ENCODE data around the gene ROR2. TPM values are rescaled to one million over a fixed set of nuclear protein-coding genes. Genes with fewer than 3 reads are reported as not detected.

ROR2 gene
- total and polyA plus RNA-seq, 2 donors, result 4.5 to 7.1 TPM

DNA sequence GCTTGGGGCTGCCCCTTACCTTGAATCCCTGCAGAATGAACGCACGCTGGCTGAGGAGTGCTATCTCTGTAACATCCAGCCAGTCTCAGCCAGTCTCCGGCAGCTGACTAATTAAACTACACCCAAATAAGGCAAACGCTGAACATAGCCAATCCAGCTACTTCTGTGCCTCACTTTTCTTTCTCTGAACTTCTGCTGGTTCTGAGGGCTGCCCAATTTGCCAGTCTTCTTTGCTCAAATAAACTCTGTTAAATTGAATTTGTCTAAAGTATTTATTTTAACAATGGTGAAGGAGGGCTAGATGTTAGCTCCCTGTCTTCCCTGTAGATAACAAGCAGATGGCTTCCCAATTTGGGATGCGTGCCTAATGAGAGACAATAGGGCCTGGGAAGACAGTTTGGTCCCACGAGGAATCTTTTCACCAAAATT, 372.4 kb downstream of the ROR2 start:
- Histone ChIP-seq H3K36me3 (ENCODE audit: control insufficient read depth in 2 of 2, insufficient read depth in 2 of 2, low read length in 1 of 2) (no peaks in the 10 kb centered on the region), H3K27ac (ENCODE audit: low read depth in 1 of 2, low read length in 1 of 2) (no peak overlapping the region), H3K9me3 (ENCODE audit: control insufficient read depth in 2 of 2, insufficient read depth in 1 of 2, low read length in 1 of 2) (no peaks in the 10 kb centered on the region), H3K27me3 (ENCODE audit: control insufficient read depth in 2 of 2, insufficient read depth in 1 of 2, low read length in 1 of 2) (peaks cover 0 to 4% of the 10 kb centered on the region in 2 donors), H3K4me1 (ENCODE audit: control insufficient read depth in 2 of 2, insufficient read depth in 2 of 2, low read length in 2 of 2) (no peaks in the 10 kb centered on the region), H3K4me3 (ENCODE audit: low read length in 2 of 2) (no peak overlapping the region)
- no peak for DNase-seq (ENCODE audit: low read depth in 6 of 9, low spot score in 9 of 9)
- 86% methylated on average over 6 of the region's 6 CpGs for WGBS

DNA sequence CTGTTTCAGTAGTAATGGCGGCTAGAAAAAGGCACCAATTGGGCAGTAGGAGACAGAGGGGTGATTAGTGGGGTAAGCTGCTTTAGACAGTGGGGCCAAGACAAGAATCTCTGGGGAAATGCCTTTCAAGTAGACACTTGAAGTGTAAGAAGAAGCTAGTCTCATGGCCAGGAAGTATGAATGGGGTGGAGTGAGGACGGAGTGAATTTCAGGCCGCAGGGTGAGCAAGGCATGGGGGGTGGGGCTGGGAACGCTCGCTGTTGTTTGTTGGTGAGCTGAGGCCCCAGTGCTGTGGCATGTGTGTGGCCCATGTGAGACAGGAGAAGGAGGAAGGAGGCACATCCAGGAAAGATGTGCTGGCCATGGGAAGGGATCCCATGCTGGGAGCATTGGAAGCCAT, 377.2 kb downstream of the ROR2 start:
- Histone ChIP-seq H3K36me3 (ENCODE audit: control insufficient read depth in 2 of 2, insufficient read depth in 2 of 2, low read length in 1 of 2) (no peaks in the 10 kb centered on the region), H3K9me3 (ENCODE audit: control insufficient read depth in 2 of 2, insufficient read depth in 1 of 2, low read length in 1 of 2) (peaks cover 0 to 2% of the 10 kb centered on the region in 2 donors), H3K4me3 (ENCODE audit: low read length in 2 of 2) (no peak overlapping the region), H3K27me3 (ENCODE audit: control insufficient read depth in 2 of 2, insufficient read depth in 1 of 2, low read length in 1 of 2) (no peaks in the 10 kb centered on the region), H3K27ac (ENCODE audit: low read depth in 1 of 2, low read length in 1 of 2) (no peak overlapping the region), H3K4me1 (ENCODE audit: control insufficient read depth in 2 of 2, insufficient read depth in 2 of 2, low read length in 2 of 2) (no peaks in the 10 kb centered on the region)
- 97% methylated on average over 5 of the region's 5 CpGs for WGBS
- no peak for DNase-seq (ENCODE audit: low read depth in 6 of 9, low spot score in 9 of 9)

DNA sequence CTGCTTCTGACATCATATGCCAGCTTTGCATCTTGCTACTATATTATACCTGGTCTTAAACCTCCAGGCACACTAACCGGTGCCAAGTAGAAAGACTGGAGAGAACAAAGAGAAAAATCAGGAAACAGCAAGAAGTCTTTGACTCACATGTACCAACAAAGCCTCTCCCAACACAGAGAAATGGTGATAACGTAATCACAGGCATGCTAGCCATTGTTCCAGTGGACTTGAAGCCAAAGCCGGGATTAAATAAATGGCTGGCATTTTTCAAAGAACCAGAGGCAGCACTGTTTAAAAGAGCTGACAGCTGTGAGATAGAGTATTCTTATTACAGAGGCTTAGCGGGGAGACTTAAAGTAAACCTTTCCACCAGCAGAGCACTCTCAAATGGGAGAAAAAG, 378.0 kb downstream of the ROR2 start:
- Histone ChIP-seq H3K36me3 (ENCODE audit: control insufficient read depth in 2 of 2, insufficient read depth in 2 of 2, low read length in 1 of 2) (no peaks in the 10 kb centered on the region), H3K27ac (ENCODE audit: low read depth in 1 of 2, low read length in 1 of 2) (no peak overlapping the region), H3K9me3 (ENCODE audit: control insufficient read depth in 2 of 2, insufficient read depth in 1 of 2, low read length in 1 of 2) (peaks cover 0 to 5% of the 10 kb centered on the region in 2 donors), H3K27me3 (ENCODE audit: control insufficient read depth in 2 of 2, insufficient read depth in 1 of 2, low read length in 1 of 2) (no peaks in the 10 kb centered on the region), H3K4me1 (ENCODE audit: control insufficient read depth in 2 of 2, insufficient read depth in 2 of 2, low read length in 2 of 2) (no peaks in the 10 kb centered on the region), H3K4me3 (ENCODE audit: low read length in 2 of 2) (no peak overlapping the region)
- DNase-seq (ENCODE audit: low read depth in 6 of 9, low spot score in 9 of 9), result no peak
- 80% methylated on average over 4 of the region's 4 CpGs for WGBS

DNA sequence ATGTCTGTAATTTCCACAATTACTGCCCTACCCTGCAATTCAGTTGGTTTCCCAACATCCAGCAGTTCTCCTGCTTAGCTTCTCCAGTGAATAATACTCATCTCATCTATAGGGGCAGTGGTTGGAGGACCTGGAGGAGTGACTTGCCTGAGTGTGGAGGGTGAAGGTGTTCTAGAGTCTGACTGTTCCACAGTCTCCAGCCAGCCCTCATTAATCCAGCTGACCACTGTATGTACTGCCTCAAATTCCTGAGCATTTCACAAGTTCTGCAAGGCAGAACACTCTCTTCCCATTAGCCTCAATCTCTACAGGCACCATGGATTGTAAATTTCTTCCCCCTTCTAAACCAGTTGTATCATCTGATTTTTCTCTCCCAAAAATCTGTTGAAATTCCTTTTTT, 379.0 kb downstream of the ROR2 start:
- no peak overlapping the region for H3K4me3 ChIP-seq (ENCODE audit: low read length in 2 of 2)
- peaks cover 0 to 5% of the 10 kb centered on the region in 2 donors for H3K9me3 ChIP-seq (ENCODE audit: control insufficient read depth in 2 of 2, insufficient read depth in 1 of 2, low read length in 1 of 2)
- DNase-seq (ENCODE audit: low read depth in 6 of 9, low spot score in 9 of 9), result no peak
- H3K36me3 ChIP-seq (ENCODE audit: control insufficient read depth in 2 of 2, insufficient read depth in 2 of 2, low read length in 1 of 2), result no peaks in the 10 kb centered on the region
- no peaks in the 10 kb centered on the region for H3K4me1 ChIP-seq (ENCODE audit: control insufficient read depth in 2 of 2, insufficient read depth in 2 of 2, low read length in 2 of 2)
- H3K27ac ChIP-seq (ENCODE audit: low read depth in 1 of 2, low read length in 1 of 2), result no peak overlapping the region
- H3K27me3 ChIP-seq (ENCODE audit: control insufficient read depth in 2 of 2, insufficient read depth in 1 of 2, low read length in 1 of 2), result no peaks in the 10 kb centered on the region

DNA sequence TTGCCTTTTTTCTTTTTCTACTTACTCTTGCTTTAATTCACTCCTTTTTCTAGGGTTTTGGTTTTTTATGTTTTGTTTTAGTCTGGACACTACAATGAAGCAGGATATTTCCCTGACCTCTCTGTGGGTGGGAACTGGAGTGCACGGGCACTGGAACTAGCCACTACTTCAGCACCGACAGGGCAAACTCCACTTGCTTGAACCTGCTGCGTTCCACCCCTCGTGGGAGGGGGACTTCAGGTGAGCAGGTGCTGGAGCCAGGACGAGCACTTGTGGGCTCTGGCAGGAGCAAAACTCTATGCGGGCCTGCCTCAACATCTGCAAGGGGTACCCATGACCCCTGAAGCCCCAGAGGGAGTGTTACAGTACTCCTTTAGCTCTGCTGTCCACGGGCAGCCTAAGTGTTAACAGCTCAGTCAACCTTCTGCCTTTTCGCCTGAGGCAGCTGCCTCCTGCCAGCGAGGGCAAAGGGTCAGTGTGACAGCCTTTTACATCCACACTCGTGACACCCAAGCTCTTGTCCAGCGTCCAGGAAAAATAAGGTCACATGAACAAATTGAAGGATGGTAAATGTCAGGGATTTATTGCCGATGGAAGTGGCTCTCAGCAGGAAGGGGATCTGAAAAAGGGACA, 382.3 kb downstream of the ROR2 start:
- H3K27me3 ChIP-seq (ENCODE audit: control insufficient read depth in 2 of 2, insufficient read depth in 1 of 2, low read length in 1 of 2), result no peaks in the 10 kb centered on the region
- H3K9me3 ChIP-seq (ENCODE audit: control insufficient read depth in 2 of 2, insufficient read depth in 1 of 2, low read length in 1 of 2), result peaks cover 0 to 5% of the 10 kb centered on the region in 2 donors
- no peak for DNase-seq (ENCODE audit: low read depth in 6 of 9, low spot score in 9 of 9)
- H3K36me3 ChIP-seq (ENCODE audit: control insufficient read depth in 2 of 2, insufficient read depth in 2 of 2, low read length in 1 of 2), result no peaks in the 10 kb centered on the region
- no peak overlapping the region for H3K4me3 ChIP-seq (ENCODE audit: low read length in 2 of 2)
- H3K27ac ChIP-seq (ENCODE audit: low read depth in 1 of 2, low read length in 1 of 2), result no peak overlapping the region
- H3K4me1 ChIP-seq (ENCODE audit: control insufficient read depth in 2 of 2, insufficient read depth in 2 of 2, low read length in 2 of 2), result no peaks in the 10 kb centered on the region
- 95% methylated on average over 12 of the region's 12 CpGs for WGBS

DNA sequence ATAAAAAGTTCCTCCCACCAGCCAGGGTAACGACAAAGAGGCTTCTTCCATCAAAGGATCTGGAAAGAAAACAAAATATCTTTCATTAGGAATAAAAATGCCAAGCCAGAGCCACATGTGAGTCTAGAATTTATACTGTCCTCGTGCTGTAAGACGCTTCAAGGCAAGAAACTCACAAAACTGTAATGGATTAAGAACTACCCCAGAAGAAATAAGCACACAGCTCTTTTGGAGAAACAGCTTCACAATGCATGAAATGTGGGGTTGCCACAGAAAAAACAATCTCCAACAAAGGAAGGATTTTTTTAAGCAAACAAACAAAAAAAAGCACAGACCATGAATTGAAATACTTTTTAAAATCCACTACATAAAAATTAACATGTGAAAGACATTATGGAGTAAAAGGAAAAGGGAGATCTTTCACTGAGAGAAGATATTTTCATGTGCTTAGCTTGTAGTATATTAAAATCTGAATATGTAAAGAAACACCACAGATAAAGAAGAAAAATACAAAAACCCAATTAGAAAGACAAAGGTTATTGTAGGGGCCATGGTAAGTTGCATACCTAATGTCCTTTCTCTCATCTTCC, 385.9 kb downstream of the ROR2 start:
- 77% methylated on average over 3 of the region's 3 CpGs for WGBS
- Histone ChIP-seq H3K4me1 (ENCODE audit: control insufficient read depth in 2 of 2, insufficient read depth in 2 of 2, low read length in 2 of 2) (no peaks in the 10 kb centered on the region), H3K9me3 (ENCODE audit: control insufficient read depth in 2 of 2, insufficient read depth in 1 of 2, low read length in 1 of 2) (peaks cover 0 to 5% of the 10 kb centered on the region in 2 donors), H3K27me3 (ENCODE audit: control insufficient read depth in 2 of 2, insufficient read depth in 1 of 2, low read length in 1 of 2) (no peaks in the 10 kb centered on the region), H3K36me3 (ENCODE audit: control insufficient read depth in 2 of 2, insufficient read depth in 2 of 2, low read length in 1 of 2) (no peaks in the 10 kb centered on the region), H3K4me3 (ENCODE audit: low read length in 2 of 2) (no peak overlapping the region), H3K27ac (ENCODE audit: low read depth in 1 of 2, low read length in 1 of 2) (no peak overlapping the region)
- no peak for DNase-seq (ENCODE audit: low read depth in 6 of 9, low spot score in 9 of 9)

DNA sequence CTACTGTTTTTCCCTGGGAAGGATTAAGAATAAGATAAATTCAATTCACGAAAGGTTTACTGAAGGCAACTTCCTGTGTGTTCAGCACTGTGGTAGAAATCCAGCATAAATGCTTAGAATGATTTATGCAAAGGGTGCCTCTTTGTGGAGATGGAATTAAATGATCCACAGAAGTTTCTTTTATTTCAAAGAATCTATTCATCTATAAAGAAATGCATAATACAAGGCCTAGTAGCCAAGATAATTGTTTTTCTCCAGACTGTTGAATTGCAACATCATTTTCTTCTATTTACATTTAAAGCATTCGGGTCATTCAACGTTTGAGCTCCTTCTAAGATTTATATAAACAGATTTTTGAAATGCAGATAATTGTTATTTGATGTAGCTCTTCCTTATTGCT, 387.6 kb downstream of the ROR2 start:
- H3K4me1 ChIP-seq (ENCODE audit: control insufficient read depth in 2 of 2, insufficient read depth in 2 of 2, low read length in 2 of 2), result no peaks in the 10 kb centered on the region
- no peaks in the 10 kb centered on the region for H3K36me3 ChIP-seq (ENCODE audit: control insufficient read depth in 2 of 2, insufficient read depth in 2 of 2, low read length in 1 of 2)
- H3K27ac ChIP-seq (ENCODE audit: low read depth in 1 of 2, low read length in 1 of 2), result no peak overlapping the region
- WGBS, result 74% methylated on average over 3 of the region's 3 CpGs
- no peaks in the 10 kb centered on the region for H3K9me3 ChIP-seq (ENCODE audit: control insufficient read depth in 2 of 2, insufficient read depth in 1 of 2, low read length in 1 of 2)
- no peak for DNase-seq (ENCODE audit: low read depth in 6 of 9, low spot score in 9 of 9)
- no peaks in the 10 kb centered on the region for H3K27me3 ChIP-seq (ENCODE audit: control insufficient read depth in 2 of 2, insufficient read depth in 1 of 2, low read length in 1 of 2)
- H3K4me3 ChIP-seq (ENCODE audit: low read length in 2 of 2), result no peak overlapping the region

DNA sequence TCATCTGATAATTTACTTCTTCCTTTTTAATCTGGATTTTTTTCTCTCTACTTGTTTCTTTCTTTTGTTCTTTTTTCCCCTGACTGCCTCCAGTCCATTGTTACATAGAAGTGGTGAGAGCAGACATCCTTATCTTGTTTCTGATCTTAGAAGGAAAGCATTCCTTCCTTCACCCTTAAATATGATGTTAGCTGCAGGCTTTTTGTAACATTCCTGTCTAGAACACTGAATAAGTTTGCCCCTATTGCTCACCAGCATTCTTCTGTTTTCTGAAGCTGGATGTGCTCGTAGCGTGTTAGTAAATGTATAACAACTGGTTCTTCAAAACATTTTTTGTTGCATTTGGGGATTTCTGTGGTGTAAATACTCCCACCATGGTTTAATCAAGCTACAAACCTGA, 389.7 kb downstream of the ROR2 start:
- H3K4me3 ChIP-seq (ENCODE audit: low read length in 2 of 2), result no peak overlapping the region
- H3K27me3 ChIP-seq (ENCODE audit: control insufficient read depth in 2 of 2, insufficient read depth in 1 of 2, low read length in 1 of 2), result no peaks in the 10 kb centered on the region
- H3K4me1 ChIP-seq (ENCODE audit: control insufficient read depth in 2 of 2, insufficient read depth in 2 of 2, low read length in 2 of 2), result no peaks in the 10 kb centered on the region
- no peak for DNase-seq (ENCODE audit: low read depth in 6 of 9, low spot score in 9 of 9)
- no peaks in the 10 kb centered on the region for H3K36me3 ChIP-seq (ENCODE audit: control insufficient read depth in 2 of 2, insufficient read depth in 2 of 2, low read length in 1 of 2)
- no peak overlapping the region for H3K27ac ChIP-seq (ENCODE audit: low read depth in 1 of 2, low read length in 1 of 2)
- no peaks in the 10 kb centered on the region for H3K9me3 ChIP-seq (ENCODE audit: control insufficient read depth in 2 of 2, insufficient read depth in 1 of 2, low read length in 1 of 2)
- WGBS, result 97% methylated on average over 2 of the region's 2 CpGs

DNA sequence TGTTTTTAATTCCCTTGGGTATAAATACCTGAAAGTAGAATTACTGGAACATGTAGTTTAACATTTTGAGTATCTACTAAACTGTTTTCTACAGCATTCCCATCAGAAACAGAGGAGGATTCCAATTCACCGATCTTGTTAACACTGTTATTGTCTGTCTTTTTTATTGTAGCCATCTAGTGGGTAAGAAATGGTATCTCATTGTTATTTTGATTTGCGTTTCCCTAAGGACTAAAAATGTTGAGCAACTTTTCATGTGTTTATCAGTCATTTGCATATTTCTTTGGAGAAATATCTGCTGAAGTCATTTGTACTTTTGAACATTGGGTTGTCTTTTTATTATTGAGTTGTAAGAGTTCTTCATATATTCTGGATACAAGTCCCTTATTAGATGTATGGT, 391.1 kb downstream of the ROR2 start:
- no peak overlapping the region for H3K4me3 ChIP-seq (ENCODE audit: low read length in 2 of 2)
- no peaks in the 10 kb centered on the region for H3K36me3 ChIP-seq (ENCODE audit: control insufficient read depth in 2 of 2, insufficient read depth in 2 of 2, low read length in 1 of 2)
- H3K27me3 ChIP-seq (ENCODE audit: control insufficient read depth in 2 of 2, insufficient read depth in 1 of 2, low read length in 1 of 2), result no peaks in the 10 kb centered on the region
- no peak for DNase-seq (ENCODE audit: low read depth in 6 of 9, low spot score in 9 of 9)
- WGBS, result 94% methylated on average over 2 of the region's 2 CpGs
- H3K9me3 ChIP-seq (ENCODE audit: control insufficient read depth in 2 of 2, insufficient read depth in 1 of 2, low read length in 1 of 2), result no peaks in the 10 kb centered on the region
- no peaks in the 10 kb centered on the region for H3K4me1 ChIP-seq (ENCODE audit: control insufficient read depth in 2 of 2, insufficient read depth in 2 of 2, low read length in 2 of 2)
- H3K27ac ChIP-seq (ENCODE audit: low read depth in 1 of 2, low read length in 1 of 2), result no peak overlapping the region
